AG04450 (cell line): ENCODE data around the gene ZFAND2A. TPM values are rescaled to one million over a fixed set of nuclear protein-coding genes. Genes with fewer than 3 reads are reported as not detected.
"Not testable (repeated sequence)": the region's sequence is repeated elsewhere in the genome, so short reads cannot be mapped to it uniquely, and the experiment has no call there.

Source experiments
- CTCF ChIA-PET: fragments of 300-600, 350-600 bp; formaldehyde crosslinking; extraction: SDS; loops from one replicate; lab custom pipeline; 2022; ENCODE audit warnings: antibody characterized with exemption, inconsistent platforms; lab: Charles Lee
- POLR2A ChIA-PET: fragments of 350-600 bp; formaldehyde crosslinking; extraction: SDS; loops from one replicate; lab custom pipeline; 2021; ENCODE audit warnings: antibody characterized with exemption, inconsistent platforms; lab: Yijun Ruan, JAX
- DNase-seq: peaks from one replicate; pipeline ENCODE4 v3.0.0-alpha.2; 2011; ENCODE audit warnings: low read depth, low spot score
- H3K27ac ChIP-seq: one replicate; pipeline ENCODE4 v1.5.1; 2012; ENCODE audit warnings: low read depth, low read length, control low read depth
- H3K27me3 ChIP-seq: one replicate; pipeline ENCODE4 v1.6.0; 2012; ENCODE audit warnings: low read length; ENCODE audit not compliant: control insufficient read depth, insufficient read depth
- H3K4me3 ChIP-seq: 2 replicates; pipeline ENCODE4 v1.5.1; 2011; ENCODE audit warnings: mild to moderate bottlenecking, low read depth, low read length, control low read depth
- H3K9me3 ChIP-seq: 2 replicates; pipeline ENCODE4 v1.5.1; 2012; ENCODE audit warnings: low read length; ENCODE audit not compliant: control insufficient read depth, insufficient read depth
- polyA plus RNA-seq: library from polyadenylated mRNA; depleted of rRNA; stranded (reverse); fragments of >200 nt; gene quantifications from 2 replicates; pipeline ENCODE4 v1.2.3, GENCODE V29; 2011
- TF ChIP-seq, protein P1 (sequence below): IDR thresholded peaks from 2 replicates; pipeline ENCODE4 v1.5.1; 2011; ENCODE audit warnings: low read depth, low read length, control low read depth, inconsistent platforms

Gene ZFAND2A
- polyA plus RNA-seq, 1 experiment = 38.9 TPM

DNA sequence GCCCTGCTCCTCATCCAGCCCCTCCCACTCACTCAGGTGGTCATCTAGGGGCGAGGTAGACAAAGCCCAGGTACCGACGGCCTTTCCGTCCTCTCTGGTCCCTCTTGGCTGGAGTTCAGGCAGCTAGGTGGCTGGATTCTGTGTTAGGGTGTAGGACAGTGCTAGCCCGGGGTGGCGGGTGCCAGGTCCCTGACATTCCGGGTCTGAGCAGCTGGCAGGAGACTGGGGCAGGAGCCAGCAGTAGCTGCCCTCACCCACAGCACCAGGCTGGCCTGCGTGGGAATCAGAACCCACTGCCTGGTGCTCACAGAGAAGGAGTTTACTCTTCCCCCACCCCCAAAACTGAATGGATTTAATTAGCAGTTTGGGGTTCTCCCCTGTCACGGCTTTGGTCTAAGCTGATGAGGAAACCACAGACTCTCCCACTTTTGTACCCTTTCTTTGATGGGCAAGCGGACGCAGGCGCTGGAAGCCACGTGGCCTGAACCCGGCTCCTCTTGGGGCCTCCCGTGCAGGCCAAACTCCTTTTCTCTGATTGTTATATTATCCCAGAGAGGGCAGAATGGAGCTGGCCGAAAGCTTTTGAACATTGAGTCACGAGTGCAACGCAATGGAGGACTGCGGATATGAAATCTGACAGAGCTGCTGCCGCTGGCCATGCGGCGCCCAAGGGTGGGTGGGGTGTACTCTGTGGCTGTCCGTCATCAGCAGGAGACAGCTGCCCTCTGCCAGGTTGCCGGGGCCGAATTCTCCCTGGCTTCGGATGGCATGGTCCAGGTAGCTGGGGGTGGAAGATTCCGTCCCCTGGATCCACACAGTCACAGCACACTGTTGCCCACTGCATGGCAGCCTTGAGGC, 12.9 kb upstream of the ZFAND2A start:
- ChIA-PET CTCF (interaction anchor here (1.0 kb wide), 1 partner anchor 10 kb away, joined by 3 read pairs; no protein-coding TSS in a partner anchor), POLR2A (no interaction called here)
- no peak overlapping the region for H3K27ac ChIP-seq
- no peaks in the 10 kb centered on the region for H3K27me3 ChIP-seq
- no peak overlapping the region for H3K4me3 ChIP-seq
- TF ChIP-seq, protein P1, sequence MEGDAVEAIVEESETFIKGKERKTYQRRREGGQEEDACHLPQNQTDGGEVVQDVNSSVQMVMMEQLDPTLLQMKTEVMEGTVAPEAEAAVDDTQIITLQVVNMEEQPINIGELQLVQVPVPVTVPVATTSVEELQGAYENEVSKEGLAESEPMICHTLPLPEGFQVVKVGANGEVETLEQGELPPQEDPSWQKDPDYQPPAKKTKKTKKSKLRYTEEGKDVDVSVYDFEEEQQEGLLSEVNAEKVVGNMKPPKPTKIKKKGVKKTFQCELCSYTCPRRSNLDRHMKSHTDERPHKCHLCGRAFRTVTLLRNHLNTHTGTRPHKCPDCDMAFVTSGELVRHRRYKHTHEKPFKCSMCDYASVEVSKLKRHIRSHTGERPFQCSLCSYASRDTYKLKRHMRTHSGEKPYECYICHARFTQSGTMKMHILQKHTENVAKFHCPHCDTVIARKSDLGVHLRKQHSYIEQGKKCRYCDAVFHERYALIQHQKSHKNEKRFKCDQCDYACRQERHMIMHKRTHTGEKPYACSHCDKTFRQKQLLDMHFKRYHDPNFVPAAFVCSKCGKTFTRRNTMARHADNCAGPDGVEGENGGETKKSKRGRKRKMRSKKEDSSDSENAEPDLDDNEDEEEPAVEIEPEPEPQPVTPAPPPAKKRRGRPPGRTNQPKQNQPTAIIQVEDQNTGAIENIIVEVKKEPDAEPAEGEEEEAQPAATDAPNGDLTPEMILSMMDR = no peak
- DNase-seq = no peak
- peaks cover 26% of the 10 kb centered on the region for H3K9me3 ChIP-seq

DNA sequence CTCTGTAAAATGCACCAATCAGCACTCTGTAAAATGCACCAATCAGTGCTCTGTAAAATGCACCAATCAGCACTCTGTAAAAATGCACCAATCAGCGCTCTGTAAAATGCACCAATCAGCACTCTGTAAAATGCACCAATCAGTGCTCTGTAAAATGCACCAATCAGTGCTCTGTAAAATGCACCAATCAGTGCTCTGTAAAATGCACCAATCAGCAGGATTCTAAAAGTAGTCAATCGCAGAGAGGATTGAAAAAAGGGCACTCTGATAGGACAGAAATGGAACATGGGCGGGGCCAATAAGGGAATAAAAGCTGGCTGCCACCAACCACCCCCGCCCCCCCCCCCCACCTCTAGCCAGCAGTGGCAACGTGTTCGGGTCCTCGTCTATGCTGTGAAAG, 11.5 kb upstream of the ZFAND2A start:
- peaks cover 21% of the 10 kb centered on the region for H3K9me3 ChIP-seq
- H3K27ac ChIP-seq, H3K4me3 ChIP-seq, H3K27me3 ChIP-seq, POLR2A ChIA-PET, DNase-seq: not testable (repeated sequence)
- CTCF ChIA-PET = interaction anchor here (0.9 kb wide), 1 partner anchor 11 kb away, joined by 3 read pairs; no protein-coding TSS in a partner anchor

DNA sequence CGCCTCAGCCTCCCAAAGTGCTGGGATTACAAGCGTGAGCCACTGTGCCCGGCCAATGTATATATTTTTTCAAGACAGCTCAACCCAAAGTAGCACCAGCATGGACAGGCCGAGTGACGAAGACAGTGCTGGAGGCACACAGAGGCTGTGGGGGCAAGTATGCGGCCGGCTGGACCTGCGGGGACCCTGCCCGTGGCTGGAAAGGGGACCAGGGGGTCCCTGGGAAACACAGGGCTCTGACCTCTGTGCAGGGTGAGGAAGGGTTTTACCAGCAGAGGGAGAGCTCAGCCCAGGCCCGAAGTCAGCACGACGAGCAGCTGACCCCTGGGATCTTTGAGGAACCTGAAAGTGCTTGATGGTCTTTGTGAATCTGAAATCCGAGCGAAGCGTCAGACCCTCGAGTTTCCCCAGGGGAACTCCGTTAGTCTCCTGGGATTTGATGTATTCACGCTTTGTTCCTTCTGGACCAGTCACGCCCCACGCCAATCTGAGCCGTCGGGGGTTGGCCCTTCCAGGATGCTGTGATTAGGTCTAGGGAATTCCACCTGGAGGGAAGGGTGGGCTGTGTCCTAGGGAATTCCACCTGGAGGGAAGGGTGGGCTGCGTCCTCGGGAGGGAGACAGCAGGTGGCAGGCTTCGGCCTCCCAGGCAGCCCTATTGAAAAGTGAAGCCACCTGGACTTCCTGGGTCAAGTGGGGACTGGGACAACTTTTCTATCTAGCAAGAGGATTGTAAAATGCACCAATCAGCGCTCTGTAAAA, 10.9 kb upstream of the ZFAND2A start:
- Histone ChIP-seq H3K4me3 (no peak overlapping the region), H3K27ac (no peak overlapping the region), H3K9me3 (peaks cover 16% of the 10 kb centered on the region), H3K27me3 (no peaks in the 10 kb centered on the region)
- TF ChIP-seq, protein P1 = no peak
- ChIA-PET CTCF (interaction anchor here (1.2 kb wide), 2 partner anchors 22 to 34 kb away, joined by 3 to 4 read pairs; no protein-coding TSS in a partner anchor), POLR2A (no interaction called here)
- DNase-seq = no peak

DNA sequence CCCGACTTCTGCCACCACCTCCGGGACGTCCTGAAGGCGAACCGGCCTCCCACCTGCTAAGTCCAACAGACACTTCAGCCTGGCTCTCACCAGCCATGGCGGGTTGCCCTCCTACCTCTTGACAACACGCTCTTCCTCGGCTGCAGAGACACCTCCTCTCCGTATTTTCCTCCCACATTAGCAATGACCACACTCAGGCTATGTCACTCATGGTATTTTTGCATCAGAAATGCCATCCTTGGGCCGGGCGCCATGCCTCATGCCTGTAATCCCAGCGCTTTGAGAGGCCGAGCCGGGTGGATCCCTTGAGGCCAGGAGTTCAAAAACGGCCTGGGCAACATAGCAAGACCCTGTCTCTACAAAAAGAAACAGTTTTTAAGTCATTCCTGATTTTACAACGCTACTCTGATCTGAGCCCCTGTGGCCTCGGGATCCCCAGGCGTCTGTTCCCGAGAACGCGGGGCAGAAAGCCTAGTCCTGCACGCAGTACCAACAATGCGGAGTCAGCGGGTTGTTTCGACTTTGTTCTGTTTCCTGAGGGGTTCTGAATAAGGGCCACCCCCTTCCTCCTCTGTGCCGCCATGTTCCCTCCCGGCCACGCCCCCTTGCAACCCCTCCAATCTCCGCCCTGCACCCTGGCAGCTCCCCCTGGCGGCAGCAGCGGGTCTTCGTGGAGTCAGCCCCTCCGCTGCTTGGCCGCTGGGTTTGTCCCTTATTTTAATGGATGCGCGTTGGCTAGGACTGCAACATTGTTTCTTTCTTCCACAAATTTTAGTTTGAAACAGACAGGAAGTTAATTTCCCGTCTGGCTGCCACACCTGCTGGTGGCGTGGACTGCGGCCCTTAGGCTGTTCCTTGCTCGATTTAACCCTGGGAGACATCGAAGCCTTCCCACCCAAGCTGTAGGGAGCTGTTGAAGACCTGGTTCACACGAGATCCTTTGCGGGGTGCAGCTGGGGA, 9.7 kb upstream of the ZFAND2A start:
- peak overlapping the region; percentile 41 for H3K4me3 ChIP-seq
- TF ChIP-seq, protein P1 = peak; percentile 69
- no peak overlapping the region for H3K27ac ChIP-seq
- H3K27me3 ChIP-seq = no peaks in the 10 kb centered on the region
- CTCF ChIA-PET = interaction anchor here (0.7 to 1.5 kb wide), 6 partner anchors 13 to 335 kb away, joined by 3 to 5 read pairs (median 4); no protein-coding TSS in a partner anchor
- POLR2A ChIA-PET = no interaction called here
- DNase-seq = no peak
- H3K9me3 ChIP-seq = peaks cover 16% of the 10 kb centered on the region

DNA sequence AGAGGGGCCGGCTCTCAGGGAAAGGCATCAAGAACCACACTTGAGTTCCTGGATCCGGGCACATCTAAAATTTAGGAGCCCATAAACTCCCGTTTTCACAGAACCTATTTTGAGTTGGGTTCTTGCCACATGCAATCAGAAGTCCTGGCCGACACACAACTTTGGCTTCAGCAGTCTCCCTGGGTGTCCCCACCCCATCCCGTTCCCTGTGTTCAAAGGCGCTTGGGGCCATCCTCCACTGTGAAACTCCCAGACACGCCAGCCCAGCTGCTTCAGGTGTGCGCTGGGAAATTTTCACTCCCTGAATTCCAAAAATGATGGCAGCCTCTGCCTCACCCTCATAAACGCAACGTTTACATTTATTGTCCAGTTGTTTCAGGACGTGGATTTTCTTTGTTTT, 8.4 kb upstream of the ZFAND2A start:
- peaks cover 16% of the 10 kb centered on the region for H3K9me3 ChIP-seq
- no peak overlapping the region for H3K27ac ChIP-seq
- DNase-seq = no peak
- TF ChIP-seq, protein P1 = no peak
- ChIA-PET CTCF (interaction anchor here (0.7 kb wide), 2 partner anchors 207 to 336 kb away, joined by 3 to 5 read pairs; no protein-coding TSS in a partner anchor), POLR2A (no interaction called here)
- H3K4me3 ChIP-seq = no peak overlapping the region
- H3K27me3 ChIP-seq = no peaks in the 10 kb centered on the region
